B cell (primary cell): ENCODE results near the gene SGF29. TPM values are rescaled to one million over a fixed set of nuclear protein-coding genes. Genes with fewer than 3 reads are reported as not detected.

Experiments
- ATAC-seq: fragments of 200-7000 bp; cut with Tn5 transposase; one replicate; pipeline ENCODE4 v1.10.0; 2021; ENCODE audit warnings: low read depth, mild to moderate bottlenecking, moderate number of reproducible peaks, moderate library complexity
- CTCF ChIA-PET: fragments of 350-600 bp; sonication (Branson Sonifier 250); formaldehyde crosslinking; loops from one replicate; lab custom pipeline; 2021; ENCODE audit warnings: antibody characterized with exemption, inconsistent platforms; lab: Charles Lee
- POLR2A ChIA-PET: fragments of 350-600 bp; sonication (Branson Sonifier 250); formaldehyde crosslinking; loops from one replicate; lab custom pipeline; 2021; ENCODE audit warnings: antibody characterized with exemption; lab: Charles Lee
- DNase-seq: peaks from one replicate; pipeline ENCODE4 v3.0.0; 2013
- H2AFZ ChIP-seq: 2 replicates; pipeline ENCODE4 v1.6.1; 2012; ENCODE audit warnings: mild to moderate bottlenecking, low read depth, low read length; ENCODE audit not compliant: insufficient read depth, poor library complexity, severe bottlenecking
- H3K27ac ChIP-seq, 2 donors: 1 replicate in 1 of 2; 2 replicates in 1 of 2; pipeline ENCODE4 v1.5.1; 2012 to 2013; ENCODE audit warnings: low read length in 2 of 2, mild to moderate bottlenecking in 2 of 2, moderate library complexity in 1 of 2
- H3K27me3 ChIP-seq, 4 experiments: fragments of 200-600 bp in 1 of 4; sonication (generic) in 1 of 4; replicated peaks in 1 of 4; 1 replicate in 2 of 4; 2 replicates in 2 of 4; pipeline versions ENCODE4 v1.6.1 to v1.7.0; 2013 to 2016; ENCODE audit warnings: low read length in 3 of 4, mild to moderate bottlenecking in 2 of 4, mixed read lengths in 1 of 4, moderate library complexity in 1 of 4; ENCODE audit not compliant: insufficient read depth in 4 of 4, control insufficient read depth in 3 of 4; ENCODE audit errors: control extremely low read depth in 1 of 4
- H3K36me3 ChIP-seq, 2 experiments: replicated peaks in 1 of 2; 1 replicate in 1 of 2; 2 replicates in 1 of 2; pipeline versions ENCODE4 v1.6.1 to v1.7.1; 2013; ENCODE audit warnings: low read length in 1 of 2; ENCODE audit not compliant: insufficient read depth in 2 of 2, control insufficient read depth in 1 of 2; ENCODE audit errors: control extremely low read depth in 1 of 2, extremely low read depth in 1 of 2
- H3K4me1 ChIP-seq, 2 donors: fragments of 200-600 bp in 1 of 2; sonication (generic) in 1 of 2; 1 replicate in 1 of 2; 2 replicates in 1 of 2; pipeline versions ENCODE4 v1.5.1 to v1.6.1; 2013 to 2017; ENCODE audit warnings: low read length in 2 of 2; ENCODE audit not compliant: control insufficient read depth in 2 of 2, insufficient read depth in 2 of 2
- H3K4me2 ChIP-seq: replicated peaks from 2 replicates; pipeline ENCODE3; 2012; ENCODE audit warnings: mild to moderate bottlenecking, low read depth, low read length; ENCODE audit not compliant: poor library complexity, severe bottlenecking
- H3K4me3 ChIP-seq, 5 experiments: fragments of 200-600 bp in 1 of 5; sonication (generic) in 1 of 5; 1 replicate in 3 of 5; 2 replicates in 2 of 5; pipeline versions ENCODE4 v1.5.1 to v1.7.0; 2011 to 2016; ENCODE audit warnings: low read length in 4 of 5, mild to moderate bottlenecking in 4 of 5, low read depth in 2 of 5, control low read depth in 1 of 5, moderate library complexity in 1 of 5; ENCODE audit not compliant: insufficient read depth in 1 of 5; ENCODE audit errors: control extremely low read depth in 1 of 5, extremely low read depth in 1 of 5
- H3K79me2 ChIP-seq: fragments of 200-600 bp; sonication (generic); one replicate; pipeline ENCODE4 v1.6.0; 2016; ENCODE audit warnings: low read length; ENCODE audit not compliant: control insufficient read depth, insufficient read depth
- H3K9ac ChIP-seq: fragments of 200-600 bp; sonication (generic); 2 replicates; pipeline ENCODE4 v1.6.1; 2017; ENCODE audit warnings: mild to moderate bottlenecking, low read length, moderate library complexity
- H3K9me3 ChIP-seq, 3 donors: one replicate each; pipeline versions ENCODE4 v1.6.1 to v1.7.1; 2013; ENCODE audit warnings: low read length in 2 of 3; ENCODE audit not compliant: control insufficient read depth in 2 of 3, insufficient read depth in 1 of 3; ENCODE audit errors: control extremely low read depth in 1 of 3
- H4K20me1 ChIP-seq: 2 replicates; pipeline ENCODE4 v1.6.0; 2012; ENCODE audit warnings: mild to moderate bottlenecking, low read length; ENCODE audit not compliant: insufficient read depth, control insufficient read depth, poor library complexity, severe bottlenecking
- H3K27ac Mint-ChIP-seq: one replicate; pipeline ENCODE4 v1.8.0; 2021; ENCODE audit warnings: mixed read lengths
- H3K27me3 Mint-ChIP-seq: one replicate; pipeline ENCODE4 v1.8.0; 2021; ENCODE audit warnings: mixed read lengths
- H3K4me1 Mint-ChIP-seq: one replicate; pipeline ENCODE4 v1.8.0; 2021; ENCODE audit warnings: mixed read lengths
- H3K4me3 Mint-ChIP-seq: one replicate; pipeline ENCODE4 v1.8.0; 2021; ENCODE audit warnings: mixed read lengths
- H3K9me3 Mint-ChIP-seq: one replicate; pipeline ENCODE4 v1.8.0; 2022; ENCODE audit warnings: mixed read lengths; ENCODE audit not compliant: insufficient read depth
- CTCF ChIP-seq: fragments of 200-600 bp; IDR thresholded peaks from one replicate; pipeline ENCODE4 v1.8.0; 2022; ENCODE audit warnings: antibody characterized with exemption, mild to moderate bottlenecking
- EZH2 ChIP-seq: IDR thresholded peaks from 2 replicates; pipeline ENCODE4 v1.6.1; 2012; ENCODE audit warnings: borderline replicate concordance, low read depth, mild to moderate bottlenecking, moderate library complexity, low read length; ENCODE audit not compliant: insufficient read depth, poor library complexity, severe bottlenecking
- WGBS: methylation state at CpG from one replicate; pipeline ENCODE4 v1.1.5; 2013; ENCODE audit warnings: missing lambda C conversion rate; ENCODE audit not compliant: insufficient coverage; 5-methylcytosine and 5-hydroxymethylcytosine counted together
- intact Hi-C: fragments of 100-400 bp; cut with micrococcal nuclease; formaldehyde crosslinking; loops from one replicate; pipeline ENCODE4 v1.10.0; 2022
- polyA plus RNA-seq: library from polyadenylated mRNA; depleted of rRNA; stranded (reverse); fragments of >200 nt; gene quantifications from 2 replicates; pipeline ENCODE4 v1.2.3, GENCODE V29; 2012
- total RNA-seq, 2 donors: library from RNA; stranded (reverse); fragments of 120-200 nt in 1 of 2; gene quantifications; 1 replicate in 1 of 2; 2 replicates in 1 of 2; pipeline versions ENCODE4 v1.2.3 to v1.2.4, GENCODE V29; 2013 to 2022

The SGF29 gene
- total and polyA plus RNA-seq, 2 donors (not counting 1 experiment from before 2014, with no cell fraction given), result 24.0 to 52.9 TPM

DNA sequence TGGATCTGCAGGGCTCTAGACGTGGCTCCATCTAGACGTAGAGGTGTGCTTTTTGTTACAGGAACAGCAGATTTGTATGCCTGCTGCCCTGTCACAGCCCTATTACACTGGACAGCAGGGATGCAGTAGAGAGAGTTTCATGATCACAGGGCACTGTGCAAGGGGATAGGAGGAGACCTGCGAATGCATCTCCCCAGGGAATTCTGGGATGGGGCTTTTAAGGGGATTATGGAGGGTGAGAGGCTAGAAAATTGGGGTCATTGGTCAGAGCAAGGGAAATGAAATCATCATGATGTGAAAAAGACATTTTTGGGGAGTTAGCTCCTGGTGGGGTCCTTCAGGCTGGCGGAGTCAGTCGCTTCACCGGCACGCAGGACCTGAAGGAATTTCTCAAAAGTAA is 11.1 kb upstream of the SGF29 start:
- no peak overlapping the region for H3K27ac Mint-ChIP-seq
- no peak overlapping the region for H3K9ac ChIP-seq
- 76% methylated on average over 4 of the region's 7 CpGs for WGBS

DNA sequence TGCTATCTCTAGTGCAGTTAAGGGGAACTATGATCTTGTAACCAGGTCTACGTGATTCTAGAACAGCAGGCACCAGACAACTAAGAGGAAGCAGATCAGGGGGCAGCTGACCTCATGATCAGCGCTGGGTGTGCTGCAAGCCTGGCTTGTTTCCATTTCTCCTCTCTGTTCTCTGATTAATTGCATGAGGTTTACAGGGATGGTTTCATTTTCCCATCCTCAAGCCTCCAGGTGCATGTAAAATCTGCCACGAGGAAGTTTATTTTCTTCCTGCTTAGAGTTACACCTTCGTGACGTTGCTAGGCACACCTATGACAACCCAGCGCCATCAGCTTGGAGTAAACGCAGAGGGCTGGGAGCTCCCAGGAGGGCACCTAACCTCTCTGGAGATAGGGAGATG is 10.6 kb upstream of the SGF29 start:
- H3K9ac ChIP-seq, result no peak overlapping the region
- peaks cover 0 to 8% of the 10 kb centered on the region in 2 donors for H3K4me1 ChIP-seq
- Mint-ChIP-seq H3K27me3 (peaks cover 24% of the 10 kb centered on the region), H3K4me3 (peak overlapping the region; percentile 26), H3K9me3 (no peaks in the 10 kb centered on the region), H3K4me1 (peaks cover 9% of the 10 kb centered on the region), H3K27ac (no peak overlapping the region)
- peak overlapping the region; percentile 56 for H2AFZ ChIP-seq
- DNase-seq (peak; percentile 43), ATAC-seq (peak; percentile 33)
- no peaks in the 10 kb centered on the region for H3K79me2 ChIP-seq
- H3K27ac ChIP-seq, result no peak overlapping the region
- H3K36me3 ChIP-seq, result no peaks in the 10 kb centered on the region
- H3K4me3 ChIP-seq, result no peak overlapping the region
- peak overlapping the region; percentile 48 for H3K4me2 ChIP-seq
- peaks cover 0 to 3% (median 0%) of the 10 kb centered on the region in 4 experiments for H3K27me3 ChIP-seq
- no peaks in the 10 kb centered on the region for H3K9me3 ChIP-seq
- WGBS, result 38% methylated on average over 3 of the region's 7 CpGs
- intact Hi-C loops, result no loop called here
- TF ChIP-seq CTCF, result no peak
- ChIA-PET CTCF (no interaction called here), POLR2A (no interaction called here)
- no peaks in the 10 kb centered on the region for H4K20me1 ChIP-seq

More for the DNA sequence above, 11.1 kb upstream of the SGF29 start:
- no peak for TF ChIP-seq EZH2
- no peak for TF ChIP-seq CTCF
- Histone ChIP-seq H3K36me3 (no peaks in the 10 kb centered on the region), H4K20me1 (no peaks in the 10 kb centered on the region), H3K79me2 (no peaks in the 10 kb centered on the region), H3K9me3 (no peaks in the 10 kb centered on the region), H3K27me3 (peaks cover 0 to 5% (median 0%) of the 10 kb centered on the region in 4 experiments), H3K4me1 (peaks cover 0 to 8% of the 10 kb centered on the region in 2 donors), H2AFZ (peak overlapping the region; percentile 56), H3K4me2 (peak overlapping the region; percentile 48), H3K27ac (no peak overlapping the region), H3K4me3 (no peak overlapping the region)
- intact Hi-C loops, result no loop called here
- DNase-seq (no peak), ATAC-seq (no peak)
- H3K27me3 Mint-ChIP-seq, result peaks cover 24% of the 10 kb centered on the region
- H3K4me1 Mint-ChIP-seq, result peaks cover 9% of the 10 kb centered on the region
- H3K9me3 Mint-ChIP-seq, result no peaks in the 10 kb centered on the region
- H3K4me3 Mint-ChIP-seq, result peak overlapping the region; percentile 26
- CTCF ChIA-PET, result no interaction called here
- POLR2A ChIA-PET, result no interaction called here
